Right kidney (tissue), 1 donor: Measurements from ENCODE around the gene FMN1.
"Not testable (repeated sequence)": the region's sequence is repeated elsewhere in the genome, so short reads cannot be mapped to it uniquely, and the experiment has no call there.

Experiments
- DNase-seq: peaks from one replicate; pipeline ENCODE4 v3.0.0-alpha.2; 2016

Gene FMN1

GRCh38 chr15:33089878-33090757 lies 104.4 kb downstream of the FMN1 start:
- no peak for DNase-seq

- no peak for DNase-seq
Observed at GRCh38 chr15:33089165-33089877, 105.2 kb downstream of the FMN1 start.

GRCh38 chr15:33086500-33087121 lies 107.9 kb downstream of the FMN1 start:
- DNase-seq: peak; percentile 34

GRCh38 chr15:33084661-33085060 lies 109.9 kb downstream of the FMN1 start:
- DNase-seq: no peak

GRCh38 chr15:33083232-33084081 lies 111.1 kb downstream of the FMN1 start:
- no peak for DNase-seq

- no peak for DNase-seq
Observed at GRCh38 chr15:33080006-33080405, 114.5 kb downstream of the FMN1 start.

GRCh38 chr15:33078607-33079006 lies 115.9 kb downstream of the FMN1 start:
- DNase-seq: no peak

GRCh38 chr15:33076937-33077336 lies 117.6 kb downstream of the FMN1 start:
- DNase-seq: no peak

- DNase-seq: no peak
Observed at GRCh38 chr15:33074942-33075341, 119.6 kb downstream of the FMN1 start.

- no peak for DNase-seq
Observed at GRCh38 chr15:33074212-33074611, 120.3 kb downstream of the FMN1 start.

GRCh38 chr15:33071451-33071850 lies 123.1 kb downstream of the FMN1 start:
- DNase-seq: no peak

- DNase-seq: not testable (repeated sequence)
Observed at GRCh38 chr15:33069903-33070302, 124.6 kb downstream of the FMN1 start.

GRCh38 chr15:33069161-33069560 lies 125.4 kb downstream of the FMN1 start:
- no peak for DNase-seq

- DNase-seq: peak; percentile 60
Observed at GRCh38 chr15:33068511-33068990, 126.0 kb downstream of the FMN1 start.

- DNase-seq: no peak
Observed at GRCh38 chr15:33068007-33068481, 126.5 kb downstream of the FMN1 start.

GRCh38 chr15:33067456-33067855 lies 127.1 kb downstream of the FMN1 start:
- peak; percentile 19 for DNase-seq

- DNase-seq: no peak
Observed at GRCh38 chr15:33066584-33066983, 127.9 kb downstream of the FMN1 start.

- no peak for DNase-seq
Observed at GRCh38 chr15:33064878-33065277, 129.6 kb downstream of the FMN1 start.

- no peak for DNase-seq
Observed at GRCh38 chr15:33059184-33059583, 135.3 kb downstream of the FMN1 start.

- DNase-seq: no peak
Observed at GRCh38 chr15:33057845-33058244, 136.7 kb downstream of the FMN1 start.

GRCh38 chr15:33055962-33056361 lies 138.6 kb downstream of the FMN1 start:
- no peak for DNase-seq

GRCh38 chr15:33051528-33051927 lies 143.0 kb downstream of the FMN1 start:
- no peak for DNase-seq
